ENCODE measurements around the gene EEIG1. TPM values are rescaled to one million over a fixed set of nuclear protein-coding genes. Genes with fewer than 3 reads are reported as not detected.

Gene EEIG1
- total and polyA plus RNA-seq, 2 experiments from 2014 or later, result 6.1 to 9.3 TPM

DNA sequence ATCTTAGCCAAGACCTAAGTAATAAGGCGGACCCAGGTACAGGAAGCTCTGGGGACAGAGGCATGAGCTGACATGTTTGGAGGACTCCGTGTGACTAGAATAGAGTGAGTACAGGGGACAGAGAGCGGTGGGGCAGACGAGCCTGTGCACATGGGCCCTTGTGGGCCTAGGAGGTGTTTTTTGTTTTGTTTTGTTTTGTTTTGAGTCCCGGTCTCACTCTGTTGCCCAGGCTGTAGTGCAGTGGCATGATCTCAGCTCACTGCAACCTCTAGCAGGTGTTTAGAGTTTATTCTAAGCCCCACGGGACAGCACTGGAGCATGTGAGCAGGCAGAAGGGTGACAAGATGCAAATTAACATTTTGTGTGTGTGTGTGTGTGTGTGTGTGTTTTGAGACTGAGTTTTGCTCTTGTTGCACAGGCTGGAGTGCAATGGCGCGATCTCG, 3.1 kb upstream of the EEIG1 start:
- H3K27ac ChIP-seq, result no peak overlapping the region
- H3K4me2 ChIP-seq (ENCODE audit: unreplicated experiment), result no peak overlapping the region
- H3K36me3 ChIP-seq (ENCODE audit: low read depth), result no peaks in the 10 kb centered on the region
- DNase-seq, result no peak
- H2AFZ ChIP-seq, result no peak overlapping the region
- peaks cover 14% of the 10 kb centered on the region for H3K79me2 ChIP-seq (ENCODE audit: insufficient read depth)
- H3K4me1 ChIP-seq (ENCODE audit: insufficient read depth), result peaks cover 8% of the 10 kb centered on the region
- in situ Hi-C loops (cut with MboI), result no loop called here
- peaks cover 11% of the 10 kb centered on the region for H3F3A ChIP-seq (ENCODE audit: insufficient read depth)
- H3K27me3 ChIP-seq (replicated peaks; ENCODE audit: insufficient read depth), result no peaks in the 10 kb centered on the region
- no peaks in the 10 kb centered on the region for H3K9me2 ChIP-seq (ENCODE audit: insufficient read depth)
- TF ChIP-seq EZH2phosphoT487 (IDR thresholded peaks at IDR 0.05; ENCODE audit: insufficient read depth, low read depth), result no peak
- TF ChIP-seq EZH2 (IDR thresholded peaks at IDR 0.05; ENCODE audit: insufficient read depth, poor library complexity, severe bottlenecking), result no peak
- no peak overlapping the region for H3K9ac ChIP-seq
- H4K20me1 ChIP-seq (ENCODE audit: insufficient read depth), result no peaks in the 10 kb centered on the region
- WGBS, 2 experiments (ENCODE audit: low coverage in 1 of 2, low lambda C conversion rate in 2 of 2, missing lambda C conversion rate in 2 of 2), result 93 to 94% methylated on average over 9 of the region's 9 CpGs
- no peak overlapping the region for H3K4me3 ChIP-seq
- H3K9me3 ChIP-seq (ENCODE audit: low read depth), result no peaks in the 10 kb centered on the region

GRCh38 chr9:127982912-127983311, 2.1 kb upstream of the EEIG1 start:
- no peak for TF ChIP-seq EZH2phosphoT487 (IDR thresholded peaks at IDR 0.05; ENCODE audit: insufficient read depth, low read depth)
- TF ChIP-seq EZH2 (IDR thresholded peaks at IDR 0.05; ENCODE audit: insufficient read depth, poor library complexity, severe bottlenecking), result no peak
- Histone ChIP-seq H3K27ac (no peak overlapping the region), H3K4me2 (ENCODE audit: unreplicated experiment) (no peak overlapping the region), H3K79me2 (ENCODE audit: insufficient read depth) (peaks cover 23% of the 10 kb centered on the region), H3K9me3 (ENCODE audit: low read depth) (no peaks in the 10 kb centered on the region), H3K9me2 (ENCODE audit: insufficient read depth) (no peaks in the 10 kb centered on the region), H3K27me3 (replicated peaks; ENCODE audit: insufficient read depth) (no peaks in the 10 kb centered on the region), H3K9ac (no peak overlapping the region), H3F3A (ENCODE audit: insufficient read depth) (peaks cover 15% of the 10 kb centered on the region), H2AFZ (no peak overlapping the region), H3K4me1 (ENCODE audit: insufficient read depth) (peaks cover 17% of the 10 kb centered on the region), H4K20me1 (ENCODE audit: insufficient read depth) (no peaks in the 10 kb centered on the region), H3K36me3 (ENCODE audit: low read depth) (no peaks in the 10 kb centered on the region), H3K4me3 (no peak overlapping the region)
- in situ Hi-C loops (cut with MboI), result no loop called here
- DNase-seq, result no peak
- WGBS, 2 experiments (ENCODE audit: low coverage in 1 of 2, low lambda C conversion rate in 2 of 2, missing lambda C conversion rate in 2 of 2), result 100% methylated on average over 1 of the region's 1 CpG

DNA sequence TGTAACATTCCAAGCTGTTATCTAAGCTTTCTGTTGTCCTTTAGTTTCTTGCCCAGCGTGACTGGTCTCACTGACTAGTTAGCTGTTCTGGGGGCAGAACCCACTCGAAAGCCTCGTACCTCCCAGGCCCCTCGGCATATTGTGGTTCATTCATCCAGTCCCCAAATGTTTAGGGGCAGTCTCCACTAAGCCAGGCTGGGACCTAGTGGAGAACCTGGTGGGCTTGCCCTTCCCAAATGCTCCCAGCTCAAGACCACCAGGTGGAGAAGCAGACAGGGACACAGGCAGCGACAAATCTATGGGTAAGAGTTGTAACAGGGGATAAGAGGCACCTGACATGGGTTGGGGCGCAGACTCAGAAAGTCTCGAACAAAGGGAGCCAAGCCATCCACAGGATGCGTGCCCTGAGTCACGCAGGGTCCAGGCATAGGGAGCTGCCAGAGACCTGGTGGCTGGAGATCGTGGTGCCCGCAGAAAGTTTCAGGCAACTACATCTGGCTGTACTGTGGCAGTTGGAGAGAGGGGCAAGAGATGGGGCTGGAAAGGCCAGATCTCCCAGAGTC, 851 bp upstream of the EEIG1 start:
- H3K9ac ChIP-seq, result peak overlapping the region; percentile 90
- H3K4me3 ChIP-seq, result peak overlapping the region; percentile 80
- H3K4me2 ChIP-seq (ENCODE audit: unreplicated experiment), result peak overlapping the region; percentile 84
- WGBS, 2 experiments (ENCODE audit: low coverage in 1 of 2, low lambda C conversion rate in 2 of 2, missing lambda C conversion rate in 2 of 2), result 58% methylated on average over 11 of the region's 11 CpGs
- H2AFZ ChIP-seq, result peak overlapping the region; percentile 97
- peaks cover 13% of the 10 kb centered on the region for H3F3A ChIP-seq (ENCODE audit: insufficient read depth)
- no peaks in the 10 kb centered on the region for H3K9me2 ChIP-seq (ENCODE audit: insufficient read depth)
- DNase-seq, result no peak
- peaks cover 26% of the 10 kb centered on the region for H3K4me1 ChIP-seq (ENCODE audit: insufficient read depth)
- no peaks in the 10 kb centered on the region for H3K36me3 ChIP-seq (ENCODE audit: low read depth)
- H3K27me3 ChIP-seq (replicated peaks; ENCODE audit: insufficient read depth), result no peaks in the 10 kb centered on the region
- peak overlapping the region; percentile 92 for H3K27ac ChIP-seq
- H3K9me3 ChIP-seq (ENCODE audit: low read depth), result no peaks in the 10 kb centered on the region
- no peak for TF ChIP-seq EZH2phosphoT487 (IDR thresholded peaks at IDR 0.05; ENCODE audit: insufficient read depth, low read depth)
- TF ChIP-seq EZH2 (IDR thresholded peaks at IDR 0.05; ENCODE audit: insufficient read depth, poor library complexity, severe bottlenecking), result no peak
- H4K20me1 ChIP-seq (ENCODE audit: insufficient read depth), result no peaks in the 10 kb centered on the region
- in situ Hi-C loops (cut with MboI), result no loop called here
- H3K79me2 ChIP-seq (ENCODE audit: insufficient read depth), result peaks cover 35% of the 10 kb centered on the region

GRCh38 chr9:127980060-127980705, 606 bp downstream of the EEIG1 start:
- peak; percentile 64 for DNase-seq
- no peaks in the 10 kb centered on the region for H3K27me3 ChIP-seq (replicated peaks; ENCODE audit: insufficient read depth)
- H3K4me2 ChIP-seq (ENCODE audit: unreplicated experiment), result peak overlapping the region; percentile 84
- WGBS, 2 experiments (ENCODE audit: low coverage in 1 of 2, low lambda C conversion rate in 2 of 2, missing lambda C conversion rate in 2 of 2), result 1% methylated on average over 27 to 45 of the region's 61 CpGs
- H3K9me3 ChIP-seq (ENCODE audit: low read depth), result no peaks in the 10 kb centered on the region
- H3K36me3 ChIP-seq (ENCODE audit: low read depth), result no peaks in the 10 kb centered on the region
- H2AFZ ChIP-seq, result peak overlapping the region; percentile 15; the same call in 1 of the 2 replicates
- peaks cover 34% of the 10 kb centered on the region for H3K4me1 ChIP-seq (ENCODE audit: insufficient read depth)
- TF ChIP-seq EZH2 (IDR thresholded peaks at IDR 0.05; ENCODE audit: insufficient read depth, poor library complexity, severe bottlenecking) (no peak), EZH2phosphoT487 (IDR thresholded peaks at IDR 0.05; ENCODE audit: insufficient read depth, low read depth) (no peak)
- H3K79me2 ChIP-seq (ENCODE audit: insufficient read depth), result peaks cover 49% of the 10 kb centered on the region
- H3F3A ChIP-seq (ENCODE audit: insufficient read depth), result peaks cover 13% of the 10 kb centered on the region
- H3K27ac ChIP-seq, result peak overlapping the region; percentile 75
- H3K9me2 ChIP-seq (ENCODE audit: insufficient read depth), result no peaks in the 10 kb centered on the region
- H3K4me3 ChIP-seq, result peak overlapping the region; percentile 80
- peak overlapping the region; percentile 89 for H3K9ac ChIP-seq
- no peaks in the 10 kb centered on the region for H4K20me1 ChIP-seq (ENCODE audit: insufficient read depth)
- in situ Hi-C loops (cut with MboI), result no loop called here

All from GM23248 (cell line).